ENCODE measurements around the gene WDR20.

WDR20 gene

DNA sequence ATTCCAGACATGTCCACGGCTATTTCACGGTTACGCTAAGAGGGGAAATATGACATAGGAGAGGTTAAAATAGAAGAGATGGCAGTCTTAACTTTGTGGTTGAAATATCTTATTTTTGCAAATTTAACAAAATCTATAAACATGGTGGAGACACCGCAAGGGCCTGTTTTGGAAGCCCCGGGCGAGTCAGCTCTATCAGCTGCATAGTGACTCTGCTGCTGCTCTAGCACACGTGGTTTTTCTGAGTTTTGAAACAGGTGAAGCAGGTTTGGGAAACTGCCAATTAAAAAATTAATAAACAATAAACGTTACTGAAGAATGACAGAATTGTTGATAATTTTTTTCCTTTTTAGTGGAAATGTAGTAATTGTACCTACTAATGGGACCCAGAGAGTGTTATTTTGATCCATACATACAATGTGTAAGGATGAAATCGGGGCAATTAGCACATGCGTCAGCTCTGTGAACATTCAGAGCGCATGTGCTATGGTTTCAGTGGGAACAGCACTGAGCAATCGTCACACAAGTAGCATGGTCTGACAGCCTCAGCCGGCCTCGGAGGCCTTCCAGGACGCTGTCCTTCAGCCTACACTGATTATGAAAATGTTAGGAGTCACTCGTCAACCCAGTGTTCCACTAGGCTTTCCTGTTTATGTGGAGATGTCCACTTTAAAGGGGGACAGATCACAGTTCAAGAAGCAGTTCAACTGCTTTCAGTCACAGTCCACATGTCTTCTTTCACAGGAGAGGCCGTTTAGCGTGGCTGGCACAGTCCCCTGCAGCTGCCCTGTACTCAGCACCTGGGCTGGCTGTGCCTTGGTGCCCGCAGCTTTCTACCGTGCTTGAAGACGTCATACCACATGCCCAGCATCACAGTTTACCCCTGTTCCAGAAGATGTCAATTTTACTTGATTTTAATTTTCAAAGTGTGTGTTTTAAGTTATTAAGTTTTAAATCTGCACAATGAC is 113.4 kb downstream of the WDR20 start:
- Mint-ChIP-seq H3K4me1 (ENCODE audit: low read depth) (no peaks in the 10 kb centered on the region), H3K9me3 (no peaks in the 10 kb centered on the region), H3K36me3 (ENCODE audit: low read depth) (no peaks in the 10 kb centered on the region), H3K4me3 (no peak overlapping the region), H3K27ac (no peak overlapping the region), H3K27me3 (no peaks in the 10 kb centered on the region)

DNA sequence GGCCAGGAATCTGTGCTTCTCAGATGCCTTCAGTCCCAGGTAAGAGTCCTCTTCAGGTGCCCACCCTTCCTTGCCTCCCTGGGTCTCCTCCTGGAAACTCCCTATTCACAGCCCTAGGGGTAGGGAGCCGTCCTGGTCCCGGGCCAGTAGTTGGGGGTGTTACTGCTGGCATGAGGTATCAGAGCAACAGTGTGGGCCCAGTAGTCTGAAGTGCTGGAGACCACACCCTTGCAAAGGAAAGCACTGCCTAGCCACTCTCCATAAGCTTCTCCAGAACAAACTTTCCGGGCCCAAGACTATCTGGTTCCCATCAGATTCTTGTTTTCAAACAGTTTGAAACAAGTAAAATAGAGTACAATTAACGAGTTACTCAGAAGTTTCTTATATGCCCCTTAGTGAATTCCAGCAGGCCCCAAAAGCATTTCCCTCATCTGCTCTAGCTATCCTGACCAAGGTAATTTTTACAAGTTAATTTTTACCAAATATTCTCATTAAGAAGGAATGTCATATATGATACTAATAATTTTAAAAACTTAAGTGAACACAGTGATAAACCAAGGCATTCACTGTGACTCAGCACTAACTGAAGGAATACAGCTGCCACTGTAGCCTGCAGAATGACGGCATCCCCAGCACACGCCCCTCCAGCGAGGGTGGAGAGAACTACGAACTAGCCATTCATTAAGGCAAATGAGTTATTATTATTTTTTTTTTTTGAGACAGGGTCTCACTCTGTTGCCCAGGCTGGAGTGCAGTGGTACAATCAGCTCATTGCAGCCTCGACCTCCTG is 115.9 kb downstream of the WDR20 start:
- H3K27ac Mint-ChIP-seq, result no peak overlapping the region
- no peak overlapping the region for H3K4me3 Mint-ChIP-seq
- H3K36me3 Mint-ChIP-seq (ENCODE audit: low read depth), result no peaks in the 10 kb centered on the region
- H3K27me3 Mint-ChIP-seq, result no peaks in the 10 kb centered on the region
- H3K9me3 Mint-ChIP-seq, result no peaks in the 10 kb centered on the region
- H3K4me1 Mint-ChIP-seq (ENCODE audit: low read depth), result no peaks in the 10 kb centered on the region

DNA sequence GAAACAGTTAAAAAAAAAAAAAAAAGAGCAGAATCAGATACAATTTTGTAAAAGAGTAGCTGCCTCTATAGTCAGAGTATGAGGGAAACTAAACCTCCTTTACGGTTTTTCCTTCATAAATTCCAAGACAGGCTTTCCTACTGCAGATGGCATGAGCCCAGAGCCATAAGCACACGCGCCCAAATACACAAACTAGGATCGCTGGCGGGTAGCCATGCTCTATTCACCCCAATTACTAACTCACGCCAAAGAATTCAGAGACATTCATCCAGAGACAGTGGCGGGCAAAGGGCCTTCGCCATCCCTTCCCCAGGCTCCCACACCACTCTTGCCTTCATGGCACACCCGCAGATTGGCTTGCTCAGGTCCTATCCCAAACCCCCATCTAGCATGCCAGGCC is 117.0 kb downstream of the WDR20 start:
- Mint-ChIP-seq H3K4me1 (ENCODE audit: low read depth) (no peaks in the 10 kb centered on the region), H3K4me3 (no peak overlapping the region), H3K27me3 (no peaks in the 10 kb centered on the region), H3K36me3 (ENCODE audit: low read depth) (no peaks in the 10 kb centered on the region), H3K9me3 (no peaks in the 10 kb centered on the region), H3K27ac (no peak overlapping the region)

DNA sequence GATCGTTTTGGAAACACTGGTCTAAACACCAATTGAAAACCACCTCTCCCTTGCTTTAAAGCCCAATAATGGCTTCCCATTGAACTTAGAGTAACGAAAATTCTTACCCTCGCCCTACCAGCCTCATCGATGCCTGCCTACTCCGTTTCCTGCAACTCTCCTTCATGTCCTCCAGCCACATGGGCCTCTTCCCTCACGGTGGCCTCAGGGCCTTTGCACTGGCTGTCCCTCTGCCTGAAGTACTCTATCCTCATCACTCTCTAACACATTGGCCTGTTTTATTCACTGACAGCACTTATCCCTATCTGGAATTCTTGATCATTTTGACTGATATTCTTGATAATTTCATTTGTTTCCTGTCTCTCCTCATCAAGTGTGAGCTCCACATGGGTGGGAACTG is 118.4 kb downstream of the WDR20 start:
- Mint-ChIP-seq H3K27me3 (no peaks in the 10 kb centered on the region), H3K9me3 (no peaks in the 10 kb centered on the region), H3K4me1 (ENCODE audit: low read depth) (no peaks in the 10 kb centered on the region), H3K4me3 (no peak overlapping the region), H3K27ac (no peak overlapping the region), H3K36me3 (ENCODE audit: low read depth) (no peaks in the 10 kb centered on the region)

All from stimulated activated naive CD8-positive, alpha-beta T cell treated with anti-CD3 and anti-CD28 coated beads, Interleukin-15, Interleukin-2, amounts not matched to agents 100 ng/mL and 50 ng/mL, for 24 hours (primary cell).